ENCODE data around the gene KBTBD13.
"Not testable (repeated sequence)": the region's sequence is repeated elsewhere in the genome, so short reads cannot be mapped to it uniquely, and the experiment has no call there.

KBTBD13 gene

GRCh38 chr15:65085990-65086679 is 9.6 kb downstream of the KBTBD13 start:
- no peak for DNase-seq
- Mint-ChIP-seq H3K36me3 (ENCODE audit: low read depth) (no peaks in the 10 kb centered on the region), H3K27ac (peak overlapping the region; percentile 22), H3K4me1 (ENCODE audit: low read depth) (peaks cover 16% of the 10 kb centered on the region), H3K4me3 (no peak overlapping the region), H3K9me3 (no peaks in the 10 kb centered on the region), H3K27me3 (peaks cover 19% of the 10 kb centered on the region)

- peaks cover 13% of the 10 kb centered on the region for H3K4me1 Mint-ChIP-seq (ENCODE audit: low read depth)
- no peaks in the 10 kb centered on the region for H3K9me3 Mint-ChIP-seq
- H3K4me3 Mint-ChIP-seq: no peak overlapping the region
- H3K27ac Mint-ChIP-seq: no peak overlapping the region
- peaks cover 2% of the 10 kb centered on the region for H3K36me3 Mint-ChIP-seq (ENCODE audit: low read depth)
- H3K27me3 Mint-ChIP-seq: peaks cover 19% of the 10 kb centered on the region
- DNase-seq: no peak
Observed at GRCh38 chr15:65086680-65087111, 10.2 kb downstream of the KBTBD13 start.

GRCh38 chr15:65087411-65087810 is 10.9 kb downstream of the KBTBD13 start:
- peaks cover 15% of the 10 kb centered on the region for H3K27me3 Mint-ChIP-seq
- no peak overlapping the region for H3K27ac Mint-ChIP-seq
- no peak for DNase-seq
- peaks cover 2% of the 10 kb centered on the region for H3K36me3 Mint-ChIP-seq (ENCODE audit: low read depth)
- peaks cover 6% of the 10 kb centered on the region for H3K4me1 Mint-ChIP-seq (ENCODE audit: low read depth)
- H3K9me3 Mint-ChIP-seq: no peaks in the 10 kb centered on the region
- no peak overlapping the region for H3K4me3 Mint-ChIP-seq

GRCh38 chr15:65087873-65088642 is 11.5 kb downstream of the KBTBD13 start:
- Mint-ChIP-seq H3K36me3 (ENCODE audit: low read depth) (peaks cover 2% of the 10 kb centered on the region), H3K27ac (no peak overlapping the region), H3K9me3 (no peaks in the 10 kb centered on the region), H3K4me3 (no peak overlapping the region), H3K4me1 (ENCODE audit: low read depth) (no peaks in the 10 kb centered on the region), H3K27me3 (peaks cover 8% of the 10 kb centered on the region)
- DNase-seq: no peak

GRCh38 chr15:65088643-65089021 is 12.1 kb downstream of the KBTBD13 start:
- Mint-ChIP-seq H3K27ac (no peak overlapping the region), H3K4me1 (ENCODE audit: low read depth) (no peaks in the 10 kb centered on the region), H3K4me3 (no peak overlapping the region), H3K36me3 (ENCODE audit: low read depth) (peaks cover 5% of the 10 kb centered on the region), H3K27me3 (peaks cover 8% of the 10 kb centered on the region), H3K9me3 (no peaks in the 10 kb centered on the region)
- no peak for DNase-seq

- Mint-ChIP-seq H3K27me3 (peaks cover 4% of the 10 kb centered on the region), H3K9me3 (no peaks in the 10 kb centered on the region), H3K4me3 (no peak overlapping the region), H3K36me3 (ENCODE audit: low read depth) (peaks cover 9% of the 10 kb centered on the region), H3K27ac (no peak overlapping the region), H3K4me1 (ENCODE audit: low read depth) (no peaks in the 10 kb centered on the region)
- no peak for DNase-seq
Observed at GRCh38 chr15:65089206-65089824, 12.8 kb downstream of the KBTBD13 start.

GRCh38 chr15:65091946-65092770 is 15.6 kb downstream of the KBTBD13 start:
- H3K27me3 Mint-ChIP-seq: no peaks in the 10 kb centered on the region
- no peaks in the 10 kb centered on the region for H3K4me1 Mint-ChIP-seq (ENCODE audit: low read depth)
- H3K36me3 Mint-ChIP-seq (ENCODE audit: low read depth): peaks cover 17% of the 10 kb centered on the region
- no peak overlapping the region for H3K27ac Mint-ChIP-seq
- H3K9me3 Mint-ChIP-seq: no peaks in the 10 kb centered on the region
- no peak for DNase-seq
- no peak overlapping the region for H3K4me3 Mint-ChIP-seq

- no peak for DNase-seq
- Mint-ChIP-seq H3K9me3 (no peaks in the 10 kb centered on the region), H3K4me1 (ENCODE audit: low read depth) (no peaks in the 10 kb centered on the region), H3K27ac (no peak overlapping the region), H3K4me3 (no peak overlapping the region), H3K27me3 (no peaks in the 10 kb centered on the region), H3K36me3 (ENCODE audit: low read depth) (peaks cover 27% of the 10 kb centered on the region)
Observed at GRCh38 chr15:65092911-65093792, 16.6 kb downstream of the KBTBD13 start.

GRCh38 chr15:65093793-65094170 is 17.2 kb downstream of the KBTBD13 start:
- not testable (repeated sequence) for H3K9me3 Mint-ChIP-seq; H3K4me1 Mint-ChIP-seq (ENCODE audit: low read depth); DNase-seq; H3K27ac Mint-ChIP-seq; H3K27me3 Mint-ChIP-seq; H3K4me3 Mint-ChIP-seq
- H3K36me3 Mint-ChIP-seq (ENCODE audit: low read depth): peaks cover 33% of the 10 kb centered on the region

- Mint-ChIP-seq H3K27ac (no peak overlapping the region), H3K9me3 (no peaks in the 10 kb centered on the region), H3K27me3 (no peaks in the 10 kb centered on the region), H3K4me1 (ENCODE audit: low read depth) (no peaks in the 10 kb centered on the region), H3K4me3 (no peak overlapping the region), H3K36me3 (ENCODE audit: low read depth) (peaks cover 40% of the 10 kb centered on the region)
- DNase-seq: no peak
Observed at GRCh38 chr15:65094294-65094995, 17.9 kb downstream of the KBTBD13 start.

- H3K27ac Mint-ChIP-seq: no peak overlapping the region
- H3K4me3 Mint-ChIP-seq: no peak overlapping the region
- H3K27me3 Mint-ChIP-seq: no peaks in the 10 kb centered on the region
Observed at GRCh38 chr15:65095011-65095746, 18.6 kb downstream of the KBTBD13 start.

GRCh38 chr15:65095747-65096104 is 19.2 kb downstream of the KBTBD13 start:
- DNase-seq: peak; percentile 12
- H3K36me3 Mint-ChIP-seq (ENCODE audit: low read depth): peaks cover 52% of the 10 kb centered on the region
- no peaks in the 10 kb centered on the region for H3K4me1 Mint-ChIP-seq (ENCODE audit: low read depth)
- H3K4me3 Mint-ChIP-seq: no peak overlapping the region
- H3K27ac Mint-ChIP-seq: no peak overlapping the region
- no peaks in the 10 kb centered on the region for H3K9me3 Mint-ChIP-seq
- H3K27me3 Mint-ChIP-seq: no peaks in the 10 kb centered on the region

More at GRCh38 chr15:65095011-65095746, 18.6 kb downstream of the KBTBD13 start:
- no peaks in the 10 kb centered on the region for H3K4me1 Mint-ChIP-seq (ENCODE audit: low read depth)
- H3K9me3 Mint-ChIP-seq: no peaks in the 10 kb centered on the region
- peaks cover 46% of the 10 kb centered on the region for H3K36me3 Mint-ChIP-seq (ENCODE audit: low read depth)
- peak; percentile 24 for DNase-seq

All from activated T-cell treated with anti-CD3 and anti-CD28 coated beads, Interleukin-2, amount 50 U/mL, for 24 hours (primary cell).